GM12891 (cell line): ENCODE measurements around the gene SDS.

Source experiments
- PAX5 ChIP-seq: IDR thresholded peaks from 2 replicates; pipeline ENCODE4 v1.6.1; 2011; ENCODE audit warnings: low read length, moderate library complexity, mild to moderate bottlenecking; ENCODE audit not compliant: insufficient read depth, severe bottlenecking
- POLR2A ChIP-seq: IDR thresholded peaks from 2 replicates; pipeline ENCODE4 v1.6.1; 2011; ENCODE audit warnings: low read depth, low read length, control low read depth
- POLR2AphosphoS5 ChIP-seq: IDR thresholded peaks from 2 replicates; pipeline ENCODE4 v1.6.1; 2011; ENCODE audit warnings: low read depth, low read length, control low read depth
- SPI1 ChIP-seq: IDR thresholded peaks from 2 replicates; pipeline ENCODE4 v1.6.1; 2011; ENCODE audit warnings: low read depth, low read length, control low read depth
- TAF1 ChIP-seq: IDR thresholded peaks from 2 replicates; pipeline ENCODE4 v1.6.1; 2011; ENCODE audit warnings: low read depth, low read length, control low read depth

GRCh38 chr12:113364698-113365097, 39.0 kb downstream of the SDS start:
- TF ChIP-seq POLR2AphosphoS5 (no peak), POLR2A (no peak), PAX5 (no peak), SPI1 (no peak), TAF1 (no peak)
